ENCODE results near the gene CLCF1. TPM values are rescaled to one million over a fixed set of nuclear protein-coding genes. Genes with fewer than 3 reads are reported as not detected.
A peak's percentile ranks its signal among the peaks of the same experiment; 100 is the strongest.

The CLCF1 gene
- total RNA-seq, 1 donor from 2014 or later, result 33.1 TPM

DNA sequence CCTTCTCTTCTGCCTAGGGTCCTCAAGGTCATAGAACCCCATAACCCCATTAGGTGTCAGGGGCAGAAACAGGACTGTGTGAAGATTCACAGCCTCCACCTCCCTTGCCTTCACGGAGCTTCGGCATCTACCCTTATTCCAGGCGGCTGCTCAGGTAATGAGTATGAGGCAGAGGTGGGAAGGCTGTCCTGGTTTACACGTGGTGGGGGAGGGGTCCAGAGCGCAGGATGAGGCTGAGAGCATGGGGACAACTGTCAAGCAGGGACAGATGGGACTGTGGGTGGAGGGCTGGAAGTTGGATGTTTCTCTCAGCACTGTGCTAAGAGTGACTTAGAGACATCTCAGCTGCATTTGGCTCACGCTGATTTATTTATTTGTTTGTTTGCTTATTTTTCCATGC is 14.1 kb upstream of the CLCF1 start:
- no peaks in the 10 kb centered on the region for H3K27me3 ChIP-seq (ENCODE audit: control insufficient read depth, insufficient read depth, low read length)
- DNase-seq (ENCODE audit: low read depth), result no peak

DNA sequence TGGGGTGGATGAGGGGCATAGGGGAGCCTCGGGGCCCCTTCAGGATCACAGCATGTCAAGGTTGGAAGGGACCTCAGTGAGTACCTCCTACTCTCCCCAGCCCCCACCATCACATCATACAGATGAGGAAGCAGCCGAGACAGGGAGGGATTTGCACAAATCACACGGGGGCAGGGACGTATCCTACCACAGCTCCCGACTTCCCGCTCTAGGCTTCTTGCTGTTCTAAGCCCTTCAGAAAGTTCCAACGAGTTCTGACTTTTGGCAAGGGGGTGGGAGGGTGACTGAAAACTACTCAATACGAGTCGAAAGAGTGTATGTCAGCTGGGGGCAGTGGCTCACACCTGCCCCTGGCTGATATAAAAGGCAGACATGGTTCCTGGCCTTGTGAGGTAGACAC is 13.7 kb upstream of the CLCF1 start:
- TF ChIP-seq, protein P1, sequence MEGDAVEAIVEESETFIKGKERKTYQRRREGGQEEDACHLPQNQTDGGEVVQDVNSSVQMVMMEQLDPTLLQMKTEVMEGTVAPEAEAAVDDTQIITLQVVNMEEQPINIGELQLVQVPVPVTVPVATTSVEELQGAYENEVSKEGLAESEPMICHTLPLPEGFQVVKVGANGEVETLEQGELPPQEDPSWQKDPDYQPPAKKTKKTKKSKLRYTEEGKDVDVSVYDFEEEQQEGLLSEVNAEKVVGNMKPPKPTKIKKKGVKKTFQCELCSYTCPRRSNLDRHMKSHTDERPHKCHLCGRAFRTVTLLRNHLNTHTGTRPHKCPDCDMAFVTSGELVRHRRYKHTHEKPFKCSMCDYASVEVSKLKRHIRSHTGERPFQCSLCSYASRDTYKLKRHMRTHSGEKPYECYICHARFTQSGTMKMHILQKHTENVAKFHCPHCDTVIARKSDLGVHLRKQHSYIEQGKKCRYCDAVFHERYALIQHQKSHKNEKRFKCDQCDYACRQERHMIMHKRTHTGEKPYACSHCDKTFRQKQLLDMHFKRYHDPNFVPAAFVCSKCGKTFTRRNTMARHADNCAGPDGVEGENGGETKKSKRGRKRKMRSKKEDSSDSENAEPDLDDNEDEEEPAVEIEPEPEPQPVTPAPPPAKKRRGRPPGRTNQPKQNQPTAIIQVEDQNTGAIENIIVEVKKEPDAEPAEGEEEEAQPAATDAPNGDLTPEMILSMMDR (IDR thresholded peaks at IDR 0.05; ENCODE audit: insufficient read depth, low read length, poor library complexity, severe bottlenecking), result no peak
- no peak overlapping the region for H3K4me3 ChIP-seq (ENCODE audit: low read depth, low read length)
- H3K27me3 ChIP-seq (ENCODE audit: control insufficient read depth, insufficient read depth, low read length), result no peaks in the 10 kb centered on the region
- no peaks in the 10 kb centered on the region for H3K36me3 ChIP-seq (ENCODE audit: control insufficient read depth, insufficient read depth, low read length)
- no peak for DNase-seq (ENCODE audit: low read depth)

More for the DNA sequence above, 14.1 kb upstream of the CLCF1 start:
- Histone ChIP-seq H3K36me3 (ENCODE audit: control insufficient read depth, insufficient read depth, low read length) (no peaks in the 10 kb centered on the region), H3K4me3 (ENCODE audit: low read depth, low read length) (no peak overlapping the region)
- TF ChIP-seq, protein P1 (IDR thresholded peaks at IDR 0.05; ENCODE audit: insufficient read depth, low read length, poor library complexity, severe bottlenecking), result no peak

- no peak for DNase-seq (ENCODE audit: low read depth)
- no peaks in the 10 kb centered on the region for H3K36me3 ChIP-seq (ENCODE audit: control insufficient read depth, insufficient read depth, low read length)
- H3K4me3 ChIP-seq (ENCODE audit: low read depth, low read length), result no peak overlapping the region
- H3K27me3 ChIP-seq (ENCODE audit: control insufficient read depth, insufficient read depth, low read length), result no peaks in the 10 kb centered on the region
- TF ChIP-seq, protein P1 (IDR thresholded peaks at IDR 0.05; ENCODE audit: insufficient read depth, low read length, poor library complexity, severe bottlenecking), result no peak
These were observed 11.5 kb upstream of the CLCF1 start for GRCh38 chr11:67384851-67385366.

DNA sequence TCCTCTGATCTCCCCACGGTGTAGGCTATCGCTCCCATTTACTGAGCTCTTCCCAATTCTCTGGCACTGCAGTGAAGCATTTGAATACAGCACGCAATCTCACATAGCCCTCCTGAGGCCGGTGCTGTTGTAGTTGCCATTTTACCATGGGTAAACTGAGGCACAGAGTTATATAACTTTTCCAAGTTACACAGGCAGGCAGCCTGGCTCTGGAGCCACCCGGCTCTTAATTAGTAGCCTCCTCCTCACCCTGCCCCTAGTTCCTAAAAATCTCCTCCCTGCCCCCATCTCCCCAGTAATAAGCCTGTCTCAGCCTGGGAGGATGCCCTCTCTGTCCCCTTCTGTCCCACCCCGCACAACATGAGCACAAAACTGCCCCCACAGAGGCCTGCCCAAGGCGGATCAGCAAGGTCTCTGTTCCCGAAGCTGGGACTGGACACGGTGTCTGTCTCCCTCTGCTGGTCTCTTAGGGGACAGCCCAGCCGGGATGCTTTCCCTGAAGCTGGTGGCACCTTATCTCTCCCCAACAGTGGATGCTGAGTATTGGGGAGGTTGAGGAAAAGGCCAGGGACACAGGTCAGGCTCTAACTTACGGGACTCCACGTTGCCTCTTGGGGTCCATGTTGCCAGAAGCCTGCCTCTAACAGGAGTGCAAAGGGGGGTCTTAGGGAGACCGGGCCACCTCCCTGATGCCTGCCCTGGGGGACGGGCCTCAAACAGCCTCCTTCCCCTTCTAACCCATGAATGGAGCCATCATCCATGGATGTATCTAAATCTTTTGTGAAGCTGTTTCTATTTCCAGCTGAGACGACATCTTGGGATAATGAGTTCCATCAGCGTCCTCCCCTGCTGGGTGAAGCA is 9.1 kb upstream of the CLCF1 start:
- TF ChIP-seq, protein P1 (IDR thresholded peaks at IDR 0.05; ENCODE audit: insufficient read depth, low read length, poor library complexity, severe bottlenecking), result peak; percentile 98
- no peak for DNase-seq (ENCODE audit: low read depth)
- Histone ChIP-seq H3K27me3 (ENCODE audit: control insufficient read depth, insufficient read depth, low read length) (no peaks in the 10 kb centered on the region), H3K36me3 (ENCODE audit: control insufficient read depth, insufficient read depth, low read length) (no peaks in the 10 kb centered on the region), H3K4me3 (ENCODE audit: low read depth, low read length) (no peak overlapping the region)

- no peaks in the 10 kb centered on the region for H3K36me3 ChIP-seq (ENCODE audit: control insufficient read depth, insufficient read depth, low read length)
- no peak for DNase-seq (ENCODE audit: low read depth)
- H3K4me3 ChIP-seq (ENCODE audit: low read depth, low read length), result no peak overlapping the region
- H3K27me3 ChIP-seq (ENCODE audit: control insufficient read depth, insufficient read depth, low read length), result no peaks in the 10 kb centered on the region
- TF ChIP-seq, protein P1 (IDR thresholded peaks at IDR 0.05; ENCODE audit: insufficient read depth, low read length, poor library complexity, severe bottlenecking), result no peak
These were observed 8.0 kb upstream of the CLCF1 start for GRCh38 chr11:67381244-67381972.
